GM23338 (cell line): ENCODE data around the gene RAC2. TPM values are rescaled to one million over a fixed set of nuclear protein-coding genes. Genes with fewer than 3 reads are reported as not detected.

ENCODE experiments used
- ATAC-seq: fragments of 200-7000 bp; cut with Tn5 transposase; 3 replicates; pipeline ENCODE4 v1.9.1; 2020
- DNase-seq: peaks from one replicate; pipeline ENCODE4 v3.0.0-alpha.2; 2015; ENCODE audit warnings: low spot score
- H2AFZ ChIP-seq: fragments of 200-600 bp; sonication (generic); 2 replicates; pipeline ENCODE4 v1.8.0; 2016; ENCODE audit warnings: antibody characterized with exemption, mild to moderate bottlenecking, moderate library complexity
- H3F3A ChIP-seq: fragments of 200-600 bp; sonication (generic); replicated peaks from 2 replicates; pipeline ENCODE4 v1.8.0; 2017; ENCODE audit warnings: antibody characterized with exemption, mixed run types, low read depth
- H3K27ac ChIP-seq: fragments of 200-600 bp; sonication (generic); 2 replicates; pipeline ENCODE4 v1.6.1; 2016; ENCODE audit warnings: low read depth
- H3K27me3 ChIP-seq: fragments of 200-600 bp; sonication (generic); 2 replicates; pipeline ENCODE4 v1.8.0; 2016; ENCODE audit warnings: mild to moderate bottlenecking, mixed run types, moderate library complexity; ENCODE audit not compliant: insufficient read depth
- H3K36me3 ChIP-seq: fragments of 200-600 bp; sonication (generic); 2 replicates; pipeline ENCODE4 v1.8.0; 2016; ENCODE audit warnings: mild to moderate bottlenecking; ENCODE audit not compliant: insufficient read depth
- H3K4me1 ChIP-seq: fragments of 200-600 bp; sonication (generic); 2 replicates; pipeline ENCODE4 v1.8.0; 2016; ENCODE audit warnings: mild to moderate bottlenecking, moderate library complexity; ENCODE audit not compliant: insufficient read depth
- H3K4me2 ChIP-seq: fragments of 200-600 bp; sonication (generic); 2 replicates; pipeline ENCODE4 v1.7.1; 2017; ENCODE audit warnings: mixed run types
- H3K4me3 ChIP-seq: fragments of 200-600 bp; sonication (generic); 2 replicates; pipeline ENCODE4 v1.6.1; 2016; ENCODE audit warnings: mixed run types
- H3K79me2 ChIP-seq: fragments of 200-600 bp; sonication (generic); replicated peaks from 2 replicates; pipeline ENCODE4 v1.8.0; 2017; ENCODE audit warnings: mild to moderate bottlenecking; ENCODE audit not compliant: insufficient read depth
- H3K9me2 ChIP-seq: fragments of 200-600 bp; sonication (generic); 2 replicates; pipeline ENCODE4 v1.8.0; 2017; ENCODE audit not compliant: insufficient read depth
- H4K20me1 ChIP-seq: fragments of 200-600 bp; sonication (generic); replicated peaks from 2 replicates; pipeline ENCODE4 v1.8.0; 2017; ENCODE audit warnings: mild to moderate bottlenecking; ENCODE audit not compliant: insufficient read depth
- H3K27ac Mint-ChIP-seq: 2 replicates; pipeline ENCODE4 v1.8.0; 2020; ENCODE audit warnings: inconsistent platforms, mild to moderate bottlenecking, moderate library complexity, mixed read lengths
- H3K27me3 Mint-ChIP-seq: 3 replicates; pipeline ENCODE4 v1.8.0; 2022; ENCODE audit warnings: low read depth, mild to moderate bottlenecking, moderate library complexity, mixed read lengths, inconsistent platforms; ENCODE audit not compliant: insufficient read depth, poor library complexity
- H3K36me3 Mint-ChIP-seq: 3 replicates; pipeline ENCODE4 v1.8.0; 2021; ENCODE audit warnings: low read depth, mild to moderate bottlenecking, inconsistent platforms, moderate library complexity, mixed read lengths
- H3K4me1 Mint-ChIP-seq: 3 replicates; pipeline ENCODE4 v1.8.0; 2020; ENCODE audit warnings: mild to moderate bottlenecking, inconsistent platforms, mixed read lengths
- H3K4me3 Mint-ChIP-seq: 3 replicates; pipeline ENCODE4 v1.8.0; 2021; ENCODE audit warnings: moderate library complexity, mild to moderate bottlenecking, inconsistent platforms, mixed read lengths
- H3K9me3 Mint-ChIP-seq: 3 replicates; pipeline ENCODE4 v1.8.0; 2020; ENCODE audit warnings: moderate library complexity, mild to moderate bottlenecking, inconsistent platforms, mixed read lengths
- CREB1 ChIP-seq: fragments of 250-450 bp; sonication (Bioruptor Pico); IDR thresholded peaks from 2 replicates; pipeline ENCODE4 v1.5.0; 2020; ENCODE audit warnings: low read depth, mild to moderate bottlenecking, moderate library complexity
- CTCF ChIP-seq, 2 experiments: fragments of 200-600 bp in 1 of 2; sonication (generic) in 1 of 2; conservative IDR thresholded peaks; 2 replicates each; pipeline versions ENCODE4 v1.5.1 to v1.6.1; 2016 to 2017; ENCODE audit warnings: antibody characterized with exemption in 2 of 2, low read depth in 2 of 2, mild to moderate bottlenecking in 2 of 2, moderate library complexity in 1 of 2
- EZH2 ChIP-seq: fragments of 200-600 bp; sonication (generic); IDR thresholded peaks from one replicate; pipeline ENCODE4 v1.8.0; 2017; ENCODE audit warnings: antibody characterized with exemption, mild to moderate bottlenecking, low read depth; ENCODE audit not compliant: unreplicated experiment
- JUNB ChIP-seq: IDR thresholded peaks from one replicate; pipeline ENCODE4 v1.6.1; 2016; ENCODE audit warnings: antibody characterized with exemption; ENCODE audit not compliant: unreplicated experiment
- POLR2AphosphoS5 ChIP-seq: IDR thresholded peaks from 2 replicates; pipeline ENCODE4 v1.6.1; 2016; ENCODE audit warnings: antibody characterized with exemption, low read depth
- REST ChIP-seq: IDR thresholded peaks from one replicate; pipeline ENCODE4 v1.6.1; 2018; ENCODE audit warnings: antibody characterized with exemption; ENCODE audit not compliant: unreplicated experiment
- ZNF114 ChIP-seq: fragments of 250-450 bp; sonication (Bioruptor Pico); IDR thresholded peaks from 2 replicates; pipeline ENCODE4 v1.5.0; 2020; ENCODE audit warnings: mild to moderate bottlenecking, moderate library complexity
- ZNF331 ChIP-seq: fragments of 250-450 bp; sonication (Bioruptor Pico); IDR thresholded peaks from 2 replicates; pipeline ENCODE4 v1.5.0; 2020; ENCODE audit warnings: low read depth, mild to moderate bottlenecking, moderate library complexity
- ZNF462 ChIP-seq: fragments of 250-450 bp; sonication (Bioruptor Pico); IDR thresholded peaks from 2 replicates; pipeline ENCODE4 v1.5.0; 2020; ENCODE audit warnings: mild to moderate bottlenecking, moderate library complexity
- polyA plus RNA-seq: library from polyadenylated mRNA; unstranded; fragments of >200 nt; fragmentation: Nextera tagmentation; extraction: Ambion mirVana; gene quantifications from 2 replicates; pipeline ENCODE4 v1.2.1, GENCODE V29; 2016
- total RNA-seq: library from RNA; depleted of rRNA; stranded (reverse); fragments of >200 nt; shearing (Covaris generic); gene quantifications from 2 replicates; pipeline ENCODE4 v1.2.3, GENCODE V29; 2014

RAC2 gene
- total and polyA plus RNA-seq, 2 experiments from 2014 or later, result 2.4 to 2.7 TPM

GRCh38 chr22:37239336-37240239 is 4.5 kb downstream of the RAC2 start:
- H3K4me3 ChIP-seq, result no peak overlapping the region
- no peak overlapping the region for H3K4me2 ChIP-seq
- no peaks in the 10 kb centered on the region for H3K79me2 ChIP-seq
- no peaks in the 10 kb centered on the region for H3K27me3 ChIP-seq
- H3F3A ChIP-seq, result no peaks in the 10 kb centered on the region
- ATAC-seq (no peak), DNase-seq (no peak)
- H2AFZ ChIP-seq, result no peak overlapping the region
- no peaks in the 10 kb centered on the region for H3K9me2 ChIP-seq
- Mint-ChIP-seq H3K9me3 (no peaks in the 10 kb centered on the region), H3K27me3 (peaks cover 19% of the 10 kb centered on the region), H3K4me1 (peaks cover 21% of the 10 kb centered on the region), H3K4me3 (no peak overlapping the region), H3K36me3 (no peaks in the 10 kb centered on the region), H3K27ac (no peak overlapping the region)
- no peak overlapping the region for H3K27ac ChIP-seq
- H3K4me1 ChIP-seq, result peaks cover 7% of the 10 kb centered on the region; the same call in 1 of the 2 replicates
- no peak for TF ChIP-seq ZNF331 (CRISPR knock-in tag)
- no peak for TF ChIP-seq ZNF462 (CRISPR knock-in tag)
- TF ChIP-seq REST, result no peak
- TF ChIP-seq POLR2AphosphoS5, result no peak
- TF ChIP-seq EZH2, result no peak
- no peak for TF ChIP-seq CTCF (conservative IDR thresholded peaks at IDR 0.05; ENCODE audit: low read depth in 2 of 2)
- TF ChIP-seq JUNB, result no peak
- no peak for TF ChIP-seq CREB1 (CRISPR knock-in tag)
- TF ChIP-seq ZNF114 (CRISPR knock-in tag), result no peak
- no peaks in the 10 kb centered on the region for H4K20me1 ChIP-seq
- no peaks in the 10 kb centered on the region for H3K36me3 ChIP-seq
